Brain microvascular endothelial cell (primary cell): ENCODE results near the gene DNAJC17.

Experiments
- DNase-seq: peaks from one replicate; pipeline ENCODE4 v3.0.0-alpha.2; 2020
- H3K27ac ChIP-seq: fragments of 250-450 bp; sonication (Bioruptor Pico); 2 replicates; pipeline ENCODE4 v1.5.1; 2020; ENCODE audit warnings: mild to moderate bottlenecking, moderate library complexity
- H3K27me3 ChIP-seq: fragments of 250-450 bp; sonication (Bioruptor Pico); replicated peaks from 2 replicates; pipeline ENCODE4 v1.5.1; 2020; ENCODE audit warnings: mild to moderate bottlenecking
- H3K36me3 ChIP-seq: fragments of 250-450 bp; sonication (Bioruptor Pico); replicated peaks from 2 replicates; pipeline ENCODE4 v1.5.1; 2020; ENCODE audit warnings: mild to moderate bottlenecking
- H3K4me3 ChIP-seq: 2 replicates; pipeline ENCODE4 v1.5.1; 2011; ENCODE audit warnings: low read depth, mild to moderate bottlenecking, control low read depth, low read length, moderate library complexity
- CTCF ChIP-seq: IDR thresholded peaks from 2 replicates; pipeline ENCODE4 v1.5.1; 2011; ENCODE audit warnings: low read depth, mild to moderate bottlenecking, moderate library complexity, low read length, control low read depth, inconsistent platforms; ENCODE audit errors: missing control alignments
- in situ Hi-C: cut with HindIII; loops from 2 replicates; pipeline ENCODE4 v1.10.0; 2017; ENCODE audit warnings: low sequenced_read_pairs, low pct_ligation_motif_present

The DNAJC17 gene

DNA sequence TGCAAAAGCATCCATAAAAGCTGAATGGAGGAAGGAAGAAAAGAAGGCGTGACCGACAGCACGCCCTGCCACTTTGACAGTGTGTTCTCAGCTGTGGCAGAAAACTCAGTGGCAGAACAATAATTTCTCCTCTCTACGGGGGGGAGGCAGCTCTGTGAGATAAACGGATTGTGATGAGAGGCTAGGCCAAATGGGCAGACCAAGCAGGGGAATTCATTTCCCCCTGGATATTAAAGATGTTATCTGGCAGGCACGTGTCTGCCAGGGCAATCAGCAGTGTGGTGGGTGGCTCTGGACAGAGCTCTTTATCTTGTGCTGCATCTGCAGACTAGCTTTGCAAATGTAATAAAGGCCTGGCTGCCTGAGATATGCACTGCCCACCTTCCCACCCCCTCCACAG is 50.3 kb downstream of the DNAJC17 start:
- Histone ChIP-seq H3K36me3 (no peaks in the 10 kb centered on the region), H3K27ac (no peak overlapping the region), H3K27me3 (no peaks in the 10 kb centered on the region), H3K4me3 (no peak overlapping the region)
- TF ChIP-seq CTCF = no peak
- no peak for DNase-seq
- in situ Hi-C loops = no loop called here

GRCh38 chr15:40755812-40756208 is 51.5 kb downstream of the DNAJC17 start:
- H3K27me3 ChIP-seq = no peaks in the 10 kb centered on the region
- DNase-seq = no peak
- no peak overlapping the region for H3K27ac ChIP-seq
- H3K4me3 ChIP-seq = peak overlapping the region; percentile 98
- H3K36me3 ChIP-seq = peaks cover 3% of the 10 kb centered on the region
- in situ Hi-C loops = no loop called here
- TF ChIP-seq CTCF = no peak

DNA sequence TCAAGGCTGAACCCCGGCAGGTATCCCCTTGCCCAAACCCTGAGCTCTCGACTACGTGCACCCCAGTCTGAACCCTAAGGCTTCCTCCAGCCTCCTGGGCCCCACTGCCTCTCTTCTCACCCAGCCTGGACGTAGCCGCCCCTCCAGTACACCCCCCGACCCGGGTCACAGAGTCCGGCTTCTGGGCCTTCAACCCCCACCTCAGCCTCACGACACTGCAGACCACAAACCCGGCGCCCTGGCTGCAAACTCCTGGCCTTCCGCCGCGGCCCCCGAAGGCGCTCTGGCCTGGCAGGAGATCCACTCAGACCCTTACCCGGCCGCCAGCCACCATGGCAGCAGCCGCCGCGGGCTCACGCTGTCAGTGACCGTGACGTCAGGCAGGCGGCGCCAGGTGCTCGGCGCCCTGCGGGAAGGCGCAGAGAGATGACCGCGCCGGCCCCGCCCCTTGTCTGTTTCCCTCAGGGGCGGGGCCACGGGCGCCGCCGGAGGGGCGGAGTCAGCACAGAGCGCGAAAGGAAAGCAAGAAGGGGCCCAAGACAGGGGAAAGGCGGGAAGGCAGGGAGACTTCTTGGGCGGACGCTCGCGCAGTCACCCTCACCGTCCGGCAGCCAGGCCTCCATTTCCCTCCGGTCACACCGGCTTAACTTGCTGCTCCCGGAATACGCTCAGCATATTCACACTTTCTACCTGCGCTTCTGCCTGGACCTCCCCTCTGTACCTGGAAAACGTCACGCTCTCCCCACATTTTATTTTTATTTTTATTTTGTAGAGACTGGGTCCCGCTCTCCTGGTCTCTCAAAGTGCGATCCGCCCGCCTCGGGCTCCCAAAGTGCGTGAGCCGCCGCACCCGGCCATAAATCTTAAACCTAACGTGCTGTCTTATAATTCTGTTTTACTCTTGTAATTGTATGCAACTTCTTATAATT is 52.1 kb downstream of the DNAJC17 start, which contains the start of gene RMDN3:
Gene RMDN3, minus strand, starts transcription at position 372 of the 929 bp plus-strand sequence. CDS start 471 bp downstream, outside the sequence.
- TF ChIP-seq CTCF = no peak
- Histone ChIP-seq H3K4me3 (peak within 1 kb of the TSS; percentile 98), H3K27ac (peak within 1 kb of the TSS; percentile 34), H3K27me3 (no peaks in the 10 kb centered on the region), H3K36me3 (peaks cover 4% of the 10 kb centered on the region)
- peak; percentile 75 for DNase-seq
- in situ Hi-C loops = no loop called here

DNA sequence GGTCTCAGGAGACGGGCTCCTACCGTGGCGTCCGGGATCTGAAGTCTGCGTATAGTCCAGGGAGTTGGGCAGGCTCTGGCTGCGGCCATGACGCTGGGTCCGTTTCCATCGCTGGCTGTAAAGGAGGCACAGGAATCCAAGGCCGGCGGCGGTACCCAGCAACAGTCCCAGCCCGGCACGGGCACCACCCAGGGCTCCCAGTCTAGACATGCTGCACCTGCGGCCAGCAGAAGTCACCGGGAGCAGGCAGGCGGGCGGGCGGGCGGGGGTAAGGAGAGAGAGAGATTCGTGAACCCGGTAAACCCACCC is 52.7 kb downstream of the DNAJC17 start:
- in situ Hi-C loops = no loop called here
- peaks cover 4% of the 10 kb centered on the region for H3K36me3 ChIP-seq
- peak overlapping the region; percentile 10 for H3K27ac ChIP-seq
- no peak for DNase-seq
- H3K27me3 ChIP-seq = no peaks in the 10 kb centered on the region
- no peak for TF ChIP-seq CTCF
- H3K4me3 ChIP-seq = peak overlapping the region; percentile 98

DNA sequence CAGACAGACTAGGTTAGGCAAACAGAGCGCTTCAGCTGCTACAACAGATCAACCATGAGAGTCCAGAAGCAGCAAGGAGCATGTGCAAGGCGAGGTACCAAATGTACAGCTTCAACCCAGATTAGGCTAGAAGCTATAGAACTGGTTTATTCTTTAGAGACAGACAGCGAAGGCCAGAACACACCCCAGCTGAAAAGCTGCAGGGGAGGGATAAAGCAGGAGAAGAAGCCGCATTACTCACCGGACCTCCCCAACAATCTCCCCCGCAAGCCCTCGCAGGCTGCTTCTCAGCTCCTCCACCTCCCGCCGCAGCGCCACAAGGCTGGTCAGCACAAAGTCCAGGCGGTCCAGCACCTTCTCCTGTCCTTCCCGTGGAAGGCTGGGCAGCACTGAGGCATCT is 55.5 kb downstream of the DNAJC17 start:
- H3K27ac ChIP-seq = no peak overlapping the region
- no peak overlapping the region for H3K4me3 ChIP-seq
- H3K36me3 ChIP-seq = peaks cover 4% of the 10 kb centered on the region
- in situ Hi-C loops = no loop called here
- no peak for DNase-seq
- no peak for TF ChIP-seq CTCF
- no peaks in the 10 kb centered on the region for H3K27me3 ChIP-seq

- H3K36me3 ChIP-seq = peaks cover 4% of the 10 kb centered on the region
- no peaks in the 10 kb centered on the region for H3K27me3 ChIP-seq
- no peak for TF ChIP-seq CTCF
- in situ Hi-C loops = no loop called here
- no peak for DNase-seq
- no peak overlapping the region for H3K27ac ChIP-seq
- no peak overlapping the region for H3K4me3 ChIP-seq
Measured at GRCh38 chr15:40750885-40751284, 56.4 kb downstream of the DNAJC17 start.
